Panc1 (cell line): ENCODE measurements around the gene NTM. TPM values are rescaled to one million over a fixed set of nuclear protein-coding genes. Genes with fewer than 3 reads are reported as not detected.

Experiments used
- ATAC-seq: fragments of 200-7000 bp; cut with Tn5 transposase; 2 replicates; pipeline ENCODE4 v1.9.1; 2020; ENCODE audit warnings: mild to moderate bottlenecking, moderate library complexity
- BruUV-seq: library from RNA; stranded (reverse); fragments of 400-500 nt; replicated peaks from 2 replicates; lab custom pipeline; 2021; lab: Mats Ljungman, UMichigan
- CTCF ChIA-PET: fragments of 300-600 bp; sonication (Branson Sonifier 250); formaldehyde crosslinking; loops from one replicate; lab custom pipeline; 2022; ENCODE audit warnings: antibody characterized with exemption; lab: Charles Lee
- POLR2A ChIA-PET: fragments of 300-600 bp; sonication (Branson Sonifier 250); formaldehyde crosslinking; loops from one replicate; lab custom pipeline; 2022; ENCODE audit warnings: antibody characterized with exemption; lab: Charles Lee
- DNase-seq: peaks from one replicate; pipeline ENCODE4 v3.0.0-alpha.2; 2010; ENCODE audit warnings: low read depth, low spot score
- H3K27ac ChIP-seq: 2 replicates; pipeline ENCODE4 v1.5.1; 2011; ENCODE audit warnings: mild to moderate bottlenecking, low read length, inconsistent platforms
- H3K27me3 ChIP-seq: fragments of 200-500 bp; sonication (Bioruptor generic); 2 replicates; pipeline ENCODE4 v1.6.0; 2014; ENCODE audit warnings: low read length, inconsistent platforms; ENCODE audit not compliant: control insufficient read depth, insufficient read depth
- H3K36me3 ChIP-seq: fragments of 200-500 bp; sonication (Bioruptor generic); 2 replicates; pipeline ENCODE4 v1.5.1; 2014; ENCODE audit warnings: inconsistent platforms, mild to moderate bottlenecking, low read length, moderate library complexity; ENCODE audit not compliant: control insufficient read depth, insufficient read depth
- H3K4me1 ChIP-seq: 2 replicates; pipeline ENCODE4 v1.5.1; 2011; ENCODE audit warnings: inconsistent platforms, mild to moderate bottlenecking, low read length, moderate library complexity; ENCODE audit not compliant: control insufficient read depth, insufficient read depth
- H3K4me3 ChIP-seq, 2 experiments: 2 replicates each; pipeline ENCODE4 v1.5.1; 2011 to 2012; ENCODE audit warnings: low read depth in 2 of 2, low read length in 2 of 2, mild to moderate bottlenecking in 2 of 2, inconsistent platforms in 1 of 2, moderate library complexity in 1 of 2
- H3K9me3 ChIP-seq: fragments of 200-500 bp; sonication (Bioruptor generic); 2 replicates; pipeline ENCODE4 v1.5.1; 2014; ENCODE audit warnings: low read depth, mild to moderate bottlenecking, inconsistent platforms, low read length, moderate library complexity; ENCODE audit not compliant: control insufficient read depth, insufficient read depth
- CTCF ChIP-seq: fragments of 450-650 bp; IDR thresholded peaks from 2 replicates; pipeline ENCODE4 v1.5.1; 2017; ENCODE audit warnings: mild to moderate bottlenecking
- POLR2AphosphoS5 ChIP-seq: IDR thresholded peaks from 2 replicates; pipeline ENCODE4 v1.6.1; 2012; ENCODE audit warnings: mild to moderate bottlenecking, low read depth, low read length, moderate library complexity
- REST ChIP-seq, 2 experiments: IDR thresholded peaks; 2 replicates each; pipeline ENCODE4 v1.6.1; 2011 to 2012; ENCODE audit warnings: low read depth in 2 of 2, control low read depth in 1 of 2, low read length in 1 of 2, mild to moderate bottlenecking in 1 of 2, moderate library complexity in 1 of 2; ENCODE audit not compliant: insufficient read depth in 1 of 2
- SIN3A ChIP-seq: IDR thresholded peaks from 2 replicates; pipeline ENCODE4 v1.6.1; 2012; ENCODE audit warnings: low read depth, mild to moderate bottlenecking, low read length, moderate library complexity, borderline replicate concordance; ENCODE audit not compliant: insufficient read depth
- TCF7L2 ChIP-seq: IDR thresholded peaks from 2 replicates; pipeline ENCODE4 v1.6.1; 2011; ENCODE audit warnings: mild to moderate bottlenecking, low read depth, low read length, inconsistent platforms
- in situ Hi-C: cut with HindIII; loops from 2 replicates; pipeline ENCODE4 v1.10.0; 2016; ENCODE audit warnings: low sequenced_read_pairs, low pct_unique_long_range_greater_than_20kb
- intact Hi-C: fragments of 100-400 bp; cut with micrococcal nuclease; formaldehyde crosslinking; loops from one replicate; pipeline ENCODE4 v1.10.0; 2022; ENCODE audit not compliant: unreplicated experiment
- total RNA-seq: library from RNA; stranded (reverse); gene quantifications from one replicate; pipeline ENCODE4 v1.2.1, GENCODE V29; 2021; ENCODE audit not compliant: unreplicated experiment

NTM gene
- total RNA-seq, 1 experiment from 2014 or later: 0.10 TPM

GRCh38 chr11:132185726-132186592, 815.5 kb downstream of the NTM start:
- ATAC-seq (no peak), DNase-seq (no peak)
- no peak overlapping the region for H3K4me3 ChIP-seq
- no peaks in the 10 kb centered on the region for H3K36me3 ChIP-seq
- TF ChIP-seq CTCF (no peak), SIN3A (no peak), REST (IDR thresholded peaks at IDR 0.05; ENCODE audit: insufficient read depth in 1 of 2, low read depth in 2 of 2, low read length in 1 of 2) (no peak), POLR2AphosphoS5 (no peak), TCF7L2 (no peak)
- POLR2A ChIA-PET: interaction anchor here (0.7 kb wide), 1 partner anchor 25 kb away, joined by 8 read pairs; no protein-coding TSS in a partner anchor
- intact Hi-C loops: no loop called here
- H3K27ac ChIP-seq: no peak overlapping the region
- in situ Hi-C loops: no loop called here
- no peaks in the 10 kb centered on the region for H3K4me1 ChIP-seq
- H3K27me3 ChIP-seq: no peaks in the 10 kb centered on the region
- H3K9me3 ChIP-seq: no peaks in the 10 kb centered on the region
- CTCF ChIA-PET: no interaction called here
- BruUV-seq: no TSS peak

GRCh38 chr11:132186699-132187098, 816.3 kb downstream of the NTM start:
- intact Hi-C loops: no loop called here
- no peaks in the 10 kb centered on the region for H3K4me1 ChIP-seq
- H3K4me3 ChIP-seq: no peak overlapping the region
- DNase-seq (no peak), ATAC-seq (no peak)
- BruUV-seq: no TSS peak
- in situ Hi-C loops: no loop called here
- no peaks in the 10 kb centered on the region for H3K27me3 ChIP-seq
- peak; percentile 59 for TF ChIP-seq CTCF
- no peak for TF ChIP-seq REST (IDR thresholded peaks at IDR 0.05; ENCODE audit: insufficient read depth in 1 of 2, low read depth in 2 of 2, low read length in 1 of 2)
- TF ChIP-seq POLR2AphosphoS5: no peak
- POLR2A ChIA-PET: no interaction called here
- H3K9me3 ChIP-seq: no peaks in the 10 kb centered on the region
- CTCF ChIA-PET: no interaction called here
- no peak overlapping the region for H3K27ac ChIP-seq
- H3K36me3 ChIP-seq: no peaks in the 10 kb centered on the region
